Measurements from ENCODE around the gene SMAP1. TPM values are rescaled to one million over a fixed set of nuclear protein-coding genes. Genes with fewer than 3 reads are reported as not detected.

The SMAP1 gene
- total and polyA plus RNA-seq, 2 experiments from 2014 or later = 31.1 to 34.6 TPM

DNA sequence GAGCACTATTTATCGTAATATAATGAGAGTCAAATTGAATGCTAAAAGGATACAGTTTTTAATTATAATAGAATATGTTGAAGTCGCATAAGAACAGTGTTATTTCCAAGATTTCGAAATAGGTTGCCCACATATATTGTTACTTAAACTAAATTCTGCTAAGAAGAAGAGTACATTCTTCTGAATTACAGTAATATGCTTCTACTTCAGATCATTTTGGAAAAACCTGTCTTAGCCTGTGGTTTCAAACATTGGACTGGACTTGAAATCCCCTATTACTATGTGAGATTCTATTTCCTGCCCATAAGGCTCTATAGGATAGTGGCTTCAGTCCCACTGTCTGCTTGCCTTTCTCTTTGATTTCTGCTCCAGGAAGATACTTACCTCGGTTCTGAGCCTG is 152.0 kb downstream of the SMAP1 start (continued):
- TF ChIP-seq, protein P1, sequence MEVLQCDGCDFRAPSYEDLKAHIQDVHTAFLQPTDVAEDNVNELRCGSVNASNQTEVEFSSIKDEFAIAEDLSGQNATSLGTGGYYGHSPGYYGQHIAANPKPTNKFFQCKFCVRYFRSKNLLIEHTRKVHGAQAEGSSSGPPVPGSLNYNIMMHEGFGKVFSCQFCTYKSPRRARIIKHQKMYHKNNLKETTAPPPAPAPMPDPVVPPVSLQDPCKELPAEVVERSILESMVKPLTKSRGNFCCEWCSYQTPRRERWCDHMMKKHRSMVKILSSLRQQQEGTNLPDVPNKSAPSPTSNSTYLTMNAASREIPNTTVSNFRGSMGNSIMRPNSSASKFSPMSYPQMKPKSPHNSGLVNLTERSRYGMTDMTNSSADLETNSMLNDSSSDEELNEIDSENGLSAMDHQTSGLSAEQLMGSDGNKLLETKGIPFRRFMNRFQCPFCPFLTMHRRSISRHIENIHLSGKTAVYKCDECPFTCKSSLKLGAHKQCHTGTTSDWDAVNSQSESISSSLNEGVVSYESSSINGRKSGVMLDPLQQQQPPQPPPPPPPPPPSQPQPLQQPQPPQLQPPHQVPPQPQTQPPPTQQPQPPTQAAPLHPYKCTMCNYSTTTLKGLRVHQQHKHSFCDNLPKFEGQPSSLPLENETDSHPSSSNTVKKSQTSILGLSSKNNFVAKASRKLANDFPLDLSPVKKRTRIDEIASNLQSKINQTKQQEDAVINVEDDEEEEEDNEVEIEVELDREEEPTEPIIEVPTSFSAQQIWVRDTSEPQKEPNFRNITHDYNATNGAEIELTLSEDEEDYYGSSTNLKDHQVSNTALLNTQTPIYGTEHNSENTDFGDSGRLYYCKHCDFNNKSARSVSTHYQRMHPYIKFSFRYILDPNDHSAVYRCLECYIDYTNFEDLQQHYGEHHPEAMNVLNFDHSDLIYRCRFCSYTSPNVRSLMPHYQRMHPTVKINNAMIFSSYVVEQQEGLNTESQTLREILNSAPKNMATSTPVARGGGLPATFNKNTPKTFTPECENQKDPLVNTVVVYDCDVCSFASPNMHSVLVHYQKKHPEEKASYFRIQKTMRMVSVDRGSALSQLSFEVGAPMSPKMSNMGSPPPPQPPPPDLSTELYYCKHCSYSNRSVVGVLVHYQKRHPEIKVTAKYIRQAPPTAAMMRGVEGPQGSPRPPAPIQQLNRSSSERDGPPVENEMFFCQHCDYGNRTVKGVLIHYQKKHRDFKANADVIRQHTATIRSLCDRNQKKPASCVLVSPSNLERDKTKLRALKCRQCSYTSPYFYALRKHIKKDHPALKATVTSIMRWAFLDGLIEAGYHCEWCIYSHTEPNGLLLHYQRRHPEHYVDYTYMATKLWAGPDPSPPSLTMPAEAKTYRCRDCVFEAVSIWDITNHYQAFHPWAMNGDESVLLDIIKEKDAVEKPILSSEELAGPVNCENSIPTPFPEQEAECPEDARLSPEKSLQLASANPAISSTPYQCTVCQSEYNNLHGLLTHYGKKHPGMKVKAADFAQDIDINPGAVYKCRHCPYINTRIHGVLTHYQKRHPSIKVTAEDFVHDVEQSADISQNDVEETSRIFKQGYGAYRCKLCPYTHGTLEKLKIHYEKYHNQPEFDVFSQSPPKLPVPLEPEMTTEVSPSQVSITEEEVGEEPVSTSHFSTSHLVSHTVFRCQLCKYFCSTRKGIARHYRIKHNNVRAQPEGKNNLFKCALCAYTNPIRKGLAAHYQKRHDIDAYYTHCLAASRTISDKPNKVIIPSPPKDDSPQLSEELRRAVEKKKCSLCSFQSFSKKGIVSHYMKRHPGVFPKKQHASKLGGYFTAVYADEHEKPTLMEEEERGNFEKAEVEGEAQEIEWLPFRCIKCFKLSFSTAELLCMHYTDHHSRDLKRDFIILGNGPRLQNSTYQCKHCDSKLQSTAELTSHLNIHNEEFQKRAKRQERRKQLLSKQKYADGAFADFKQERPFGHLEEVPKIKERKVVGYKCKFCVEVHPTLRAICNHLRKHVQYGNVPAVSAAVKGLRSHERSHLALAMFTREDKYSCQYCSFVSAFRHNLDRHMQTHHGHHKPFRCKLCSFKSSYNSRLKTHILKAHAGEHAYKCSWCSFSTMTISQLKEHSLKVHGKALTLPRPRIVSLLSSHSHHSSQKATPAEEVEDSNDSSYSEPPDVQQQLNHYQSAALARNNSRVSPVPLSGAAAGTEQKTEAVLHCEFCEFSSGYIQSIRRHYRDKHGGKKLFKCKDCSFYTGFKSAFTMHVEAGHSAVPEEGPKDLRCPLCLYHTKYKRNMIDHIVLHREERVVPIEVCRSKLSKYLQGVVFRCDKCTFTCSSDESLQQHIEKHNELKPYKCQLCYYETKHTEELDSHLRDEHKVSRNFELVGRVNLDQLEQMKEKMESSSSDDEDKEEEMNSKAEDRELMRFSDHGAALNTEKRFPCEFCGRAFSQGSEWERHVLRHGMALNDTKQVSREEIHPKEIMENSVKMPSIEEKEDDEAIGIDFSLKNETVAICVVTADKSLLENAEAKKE (CRISPR knock-in tag; IDR thresholded peaks at IDR 0.05) = no peak

DNA sequence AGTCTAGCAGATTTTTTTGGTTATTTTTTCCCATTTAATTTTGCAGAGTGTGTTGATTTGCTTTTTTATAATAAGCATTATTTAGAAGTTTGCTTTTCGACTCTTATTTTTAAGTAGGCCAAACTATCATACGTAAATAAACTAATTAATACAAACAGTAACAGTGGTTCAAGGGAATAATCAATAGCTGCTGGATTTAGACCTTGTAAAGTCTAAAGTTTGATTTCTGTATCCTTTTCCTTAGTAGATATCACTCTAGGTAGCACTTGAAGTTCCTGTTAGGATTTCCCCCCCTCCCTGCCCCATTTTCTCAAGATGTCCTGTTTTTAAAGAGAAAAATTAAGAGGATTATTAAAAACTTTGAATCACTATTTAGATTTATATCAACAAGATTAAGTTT is 153.1 kb downstream of the SMAP1 start:
- no peaks in the 10 kb centered on the region for H3K9me3 Mint-ChIP-seq
- no peaks in the 10 kb centered on the region for H3K4me1 ChIP-seq (ENCODE audit: insufficient read depth)
- no peaks in the 10 kb centered on the region for H3K36me3 ChIP-seq (ENCODE audit: insufficient read depth)
- DNase-seq (ENCODE audit: low spot score) (no peak), ATAC-seq (no peak)
- H3K4me3 Mint-ChIP-seq = no peak overlapping the region
- H4K20me1 ChIP-seq (replicated peaks; ENCODE audit: insufficient read depth) = no peaks in the 10 kb centered on the region
- no peaks in the 10 kb centered on the region for H3K27me3 Mint-ChIP-seq (ENCODE audit: insufficient read depth, low read depth, poor library complexity)
- no peaks in the 10 kb centered on the region for H3K9me2 ChIP-seq (ENCODE audit: insufficient read depth)
- no peaks in the 10 kb centered on the region for H3K27me3 ChIP-seq (ENCODE audit: insufficient read depth)
- H3K27ac Mint-ChIP-seq = no peak overlapping the region
- no peaks in the 10 kb centered on the region for H3K4me1 Mint-ChIP-seq
- no peak overlapping the region for H3K27ac ChIP-seq (ENCODE audit: low read depth)
- H3K79me2 ChIP-seq (replicated peaks; ENCODE audit: insufficient read depth) = no peaks in the 10 kb centered on the region
- no peak overlapping the region for H2AFZ ChIP-seq
- H3K4me2 ChIP-seq = no peak overlapping the region
- H3F3A ChIP-seq (replicated peaks; ENCODE audit: low read depth) = no peaks in the 10 kb centered on the region
- no peak overlapping the region for H3K4me3 ChIP-seq
- H3K36me3 Mint-ChIP-seq (ENCODE audit: low read depth) = no peaks in the 10 kb centered on the region
- TF ChIP-seq, protein P2, sequence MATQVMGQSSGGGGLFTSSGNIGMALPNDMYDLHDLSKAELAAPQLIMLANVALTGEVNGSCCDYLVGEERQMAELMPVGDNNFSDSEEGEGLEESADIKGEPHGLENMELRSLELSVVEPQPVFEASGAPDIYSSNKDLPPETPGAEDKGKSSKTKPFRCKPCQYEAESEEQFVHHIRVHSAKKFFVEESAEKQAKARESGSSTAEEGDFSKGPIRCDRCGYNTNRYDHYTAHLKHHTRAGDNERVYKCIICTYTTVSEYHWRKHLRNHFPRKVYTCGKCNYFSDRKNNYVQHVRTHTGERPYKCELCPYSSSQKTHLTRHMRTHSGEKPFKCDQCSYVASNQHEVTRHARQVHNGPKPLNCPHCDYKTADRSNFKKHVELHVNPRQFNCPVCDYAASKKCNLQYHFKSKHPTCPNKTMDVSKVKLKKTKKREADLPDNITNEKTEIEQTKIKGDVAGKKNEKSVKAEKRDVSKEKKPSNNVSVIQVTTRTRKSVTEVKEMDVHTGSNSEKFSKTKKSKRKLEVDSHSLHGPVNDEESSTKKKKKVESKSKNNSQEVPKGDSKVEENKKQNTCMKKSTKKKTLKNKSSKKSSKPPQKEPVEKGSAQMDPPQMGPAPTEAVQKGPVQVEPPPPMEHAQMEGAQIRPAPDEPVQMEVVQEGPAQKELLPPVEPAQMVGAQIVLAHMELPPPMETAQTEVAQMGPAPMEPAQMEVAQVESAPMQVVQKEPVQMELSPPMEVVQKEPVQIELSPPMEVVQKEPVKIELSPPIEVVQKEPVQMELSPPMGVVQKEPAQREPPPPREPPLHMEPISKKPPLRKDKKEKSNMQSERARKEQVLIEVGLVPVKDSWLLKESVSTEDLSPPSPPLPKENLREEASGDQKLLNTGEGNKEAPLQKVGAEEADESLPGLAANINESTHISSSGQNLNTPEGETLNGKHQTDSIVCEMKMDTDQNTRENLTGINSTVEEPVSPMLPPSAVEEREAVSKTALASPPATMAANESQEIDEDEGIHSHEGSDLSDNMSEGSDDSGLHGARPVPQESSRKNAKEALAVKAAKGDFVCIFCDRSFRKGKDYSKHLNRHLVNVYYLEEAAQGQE (IDR thresholded peaks at IDR 0.05; ENCODE audit: unreplicated experiment) = no peak
- TF ChIP-seq, protein P3, sequence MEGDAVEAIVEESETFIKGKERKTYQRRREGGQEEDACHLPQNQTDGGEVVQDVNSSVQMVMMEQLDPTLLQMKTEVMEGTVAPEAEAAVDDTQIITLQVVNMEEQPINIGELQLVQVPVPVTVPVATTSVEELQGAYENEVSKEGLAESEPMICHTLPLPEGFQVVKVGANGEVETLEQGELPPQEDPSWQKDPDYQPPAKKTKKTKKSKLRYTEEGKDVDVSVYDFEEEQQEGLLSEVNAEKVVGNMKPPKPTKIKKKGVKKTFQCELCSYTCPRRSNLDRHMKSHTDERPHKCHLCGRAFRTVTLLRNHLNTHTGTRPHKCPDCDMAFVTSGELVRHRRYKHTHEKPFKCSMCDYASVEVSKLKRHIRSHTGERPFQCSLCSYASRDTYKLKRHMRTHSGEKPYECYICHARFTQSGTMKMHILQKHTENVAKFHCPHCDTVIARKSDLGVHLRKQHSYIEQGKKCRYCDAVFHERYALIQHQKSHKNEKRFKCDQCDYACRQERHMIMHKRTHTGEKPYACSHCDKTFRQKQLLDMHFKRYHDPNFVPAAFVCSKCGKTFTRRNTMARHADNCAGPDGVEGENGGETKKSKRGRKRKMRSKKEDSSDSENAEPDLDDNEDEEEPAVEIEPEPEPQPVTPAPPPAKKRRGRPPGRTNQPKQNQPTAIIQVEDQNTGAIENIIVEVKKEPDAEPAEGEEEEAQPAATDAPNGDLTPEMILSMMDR (conservative IDR thresholded peaks at IDR 0.05; ENCODE audit: low read depth in 2 of 2) = no peak
- TF ChIP-seq CREB1 (CRISPR knock-in tag; IDR thresholded peaks at IDR 0.05; ENCODE audit: low read depth) (no peak), ZNF331 (CRISPR knock-in tag; IDR thresholded peaks at IDR 0.05; ENCODE audit: low read depth) (no peak), POLR2AphosphoS5 (IDR thresholded peaks at IDR 0.05; ENCODE audit: low read depth) (no peak), JUNB (IDR thresholded peaks at IDR 0.05; ENCODE audit: unreplicated experiment) (no peak)
